ENCODE measurements around the gene CADPS.

CADPS gene

GRCh38 chr3:62601238-62602070 is 273.8 kb downstream of the CADPS start:
- H3K4me2 ChIP-seq = no peak overlapping the region
- no peak for TF ChIP-seq Cebpa-rat (IDR thresholded peaks at IDR 0.05)
- no peaks in the 10 kb centered on the region for H3K9me3 ChIP-seq (replicated peaks in 1 of 11)
- H3K27ac ChIP-seq = no peak overlapping the region
- no peaks in the 10 kb centered on the region; a peak in 1 of 22 replicates for H3K27me3 ChIP-seq
- no peaks in the 10 kb centered on the region for H3K36me3 ChIP-seq
- H3K4me3 ChIP-seq = no peak overlapping the region
- no peaks in the 10 kb centered on the region for H4K20me1 ChIP-seq
- H3K9ac ChIP-seq = no peak overlapping the region
- H3K4me1 ChIP-seq = peaks cover 0 to 26% (median 0%) of the 10 kb centered on the region in 10 experiments; a peak in 6 of 20 replicates

- Histone ChIP-seq H3K36me3 (no peaks in the 10 kb centered on the region), H3K27ac (no peak overlapping the region), H3K4me2 (no peak overlapping the region), H3K4me3 (no peak overlapping the region), H3K9ac (no peak overlapping the region), H4K20me1 (no peaks in the 10 kb centered on the region), H3K4me1 (peaks cover 0 to 13% (median 0%) of the 10 kb centered on the region in 10 experiments; a peak in 5 of 20 replicates), H3K9me3 (replicated peaks in 1 of 11) (no peaks in the 10 kb centered on the region), H3K27me3 (no peaks in the 10 kb centered on the region)
- TF ChIP-seq Cebpa-rat (IDR thresholded peaks at IDR 0.05) = no peak
These were observed 275.2 kb downstream of the CADPS start for GRCh38 chr3:62600033-62600432.

GRCh38 chr3:62597491-62597890 is 277.7 kb downstream of the CADPS start:
- H3K4me3 ChIP-seq = no peak overlapping the region
- TF ChIP-seq Cebpa-rat (IDR thresholded peaks at IDR 0.05) = no peak

GRCh38 chr3:62592408-62592807 is 282.8 kb downstream of the CADPS start:
- Histone ChIP-seq H3K36me3 (no peaks in the 10 kb centered on the region), H3K27me3 (no peaks in the 10 kb centered on the region), H3K4me3 (no peak overlapping the region), H3K4me1 (peaks cover 0 to 6% (median 0%) of the 10 kb centered on the region in 10 experiments; a peak in 1 of 20 replicates), H3K9me3 (replicated peaks in 1 of 11) (no peaks in the 10 kb centered on the region), H3K27ac (no peak overlapping the region), H4K20me1 (no peaks in the 10 kb centered on the region), H3K4me2 (no peak overlapping the region), H3K9ac (no peak overlapping the region)
- no peak for TF ChIP-seq Cebpa-rat (IDR thresholded peaks at IDR 0.05)

More at GRCh38 chr3:62597491-62597890, 277.7 kb downstream of the CADPS start:
- Histone ChIP-seq H3K9me3 (replicated peaks in 1 of 11) (no peaks in the 10 kb centered on the region), H4K20me1 (no peaks in the 10 kb centered on the region), H3K27me3 (no peaks in the 10 kb centered on the region), H3K9ac (no peak overlapping the region), H3K4me2 (no peak overlapping the region), H3K27ac (no peak overlapping the region), H3K36me3 (no peaks in the 10 kb centered on the region), H3K4me1 (no peaks in the 10 kb centered on the region; a peak in 1 of 20 replicates)

- no peak overlapping the region for H3K27ac ChIP-seq
These were observed 286.1 kb downstream of the CADPS start for GRCh38 chr3:62589078-62589477.

GRCh38 chr3:62587579-62588031 is 287.6 kb downstream of the CADPS start:
- no peaks in the 10 kb centered on the region for H3K9me3 ChIP-seq (replicated peaks in 1 of 11)
- H3K27me3 ChIP-seq = no peaks in the 10 kb centered on the region
- H3K4me3 ChIP-seq = no peak overlapping the region
- no peak overlapping the region for H3K27ac ChIP-seq
- no peaks in the 10 kb centered on the region for H3K36me3 ChIP-seq
- no peak overlapping the region for H3K9ac ChIP-seq
- no peaks in the 10 kb centered on the region for H4K20me1 ChIP-seq
- no peak for TF ChIP-seq Cebpa-rat (IDR thresholded peaks at IDR 0.05)
- no peak overlapping the region for H3K4me2 ChIP-seq
- H3K4me1 ChIP-seq = peaks cover 0 to 7% (median 0%) of the 10 kb centered on the region in 10 experiments; a peak in 2 of 20 replicates

More at GRCh38 chr3:62589078-62589477, 286.1 kb downstream of the CADPS start:
- Histone ChIP-seq H3K36me3 (no peaks in the 10 kb centered on the region), H3K27me3 (no peaks in the 10 kb centered on the region), H3K4me2 (no peak overlapping the region), H3K9ac (no peak overlapping the region), H4K20me1 (no peaks in the 10 kb centered on the region), H3K9me3 (replicated peaks in 1 of 11) (no peaks in the 10 kb centered on the region), H3K4me3 (no peak overlapping the region), H3K4me1 (peaks cover 0 to 7% (median 0%) of the 10 kb centered on the region in 10 experiments; a peak in 2 of 20 replicates)
- TF ChIP-seq Cebpa-rat (IDR thresholded peaks at IDR 0.05) = no peak

- H4K20me1 ChIP-seq = no peaks in the 10 kb centered on the region
- no peak overlapping the region for H3K4me3 ChIP-seq
- H3K9me3 ChIP-seq (replicated peaks in 1 of 11) = no peaks in the 10 kb centered on the region
- no peak for TF ChIP-seq Cebpa-rat (IDR thresholded peaks at IDR 0.05)
- H3K4me1 ChIP-seq = peaks cover 0 to 7% (median 0%) of the 10 kb centered on the region in 10 experiments; a peak in 2 of 20 replicates
- no peak overlapping the region for H3K27ac ChIP-seq
- H3K27me3 ChIP-seq = no peaks in the 10 kb centered on the region
- no peaks in the 10 kb centered on the region for H3K36me3 ChIP-seq
- H3K4me2 ChIP-seq = no peak overlapping the region
- no peak overlapping the region for H3K9ac ChIP-seq
These were observed 288.0 kb downstream of the CADPS start for GRCh38 chr3:62587169-62587568.

- peaks cover 0 to 7% (median 0%) of the 10 kb centered on the region in 10 experiments; a peak in 2 of 20 replicates for H3K4me1 ChIP-seq
- H3K4me2 ChIP-seq = 0 out of 22 replicates have a peak overlapping the region, but pooled peaks of 1 of the 11 experiments have one; percentile 2
- no peaks in the 10 kb centered on the region for H3K27me3 ChIP-seq
These were observed 288.9 kb downstream of the CADPS start for GRCh38 chr3:62586356-62586755.

GRCh38 chr3:62585861-62586260 is 289.4 kb downstream of the CADPS start:
- H3K27me3 ChIP-seq = no peaks in the 10 kb centered on the region
- H3K36me3 ChIP-seq = no peaks in the 10 kb centered on the region
- no peaks in the 10 kb centered on the region for H4K20me1 ChIP-seq
- H3K9ac ChIP-seq = no peak overlapping the region
- H3K4me3 ChIP-seq = no peak overlapping the region
- no peak for TF ChIP-seq Cebpa-rat (IDR thresholded peaks at IDR 0.05)
- no peak overlapping the region for H3K27ac ChIP-seq
- 0 out of 22 replicates have a peak overlapping the region, but pooled peaks of 1 of the 11 experiments have one; percentile 2 for H3K4me2 ChIP-seq
- no peaks in the 10 kb centered on the region for H3K9me3 ChIP-seq (replicated peaks in 1 of 11)
- H3K4me1 ChIP-seq = peaks cover 0 to 7% (median 0%) of the 10 kb centered on the region in 10 experiments; a peak in 2 of 20 replicates

More at GRCh38 chr3:62586356-62586755, 288.9 kb downstream of the CADPS start:
- Histone ChIP-seq H3K9ac (no peak overlapping the region), H3K36me3 (no peaks in the 10 kb centered on the region), H3K27ac (no peak overlapping the region), H4K20me1 (no peaks in the 10 kb centered on the region), H3K9me3 (replicated peaks in 1 of 11) (no peaks in the 10 kb centered on the region), H3K4me3 (no peak overlapping the region)
- no peak for TF ChIP-seq Cebpa-rat (IDR thresholded peaks at IDR 0.05)
